Thyroid gland (tissue), 4 donors: Measurements from ENCODE around the gene LTV1.
"Not testable (repeated sequence)": the region's sequence is repeated elsewhere in the genome, so short reads cannot be mapped to it uniquely, and the experiment has no call there.

ENCODE experiments used
- POLR2A ChIP-seq, 2 donors: fragments of 450-650 bp; IDR thresholded peaks; one replicate each; pipeline ENCODE4 v1.6.1; 2017; ENCODE audit warnings: antibody characterized with exemption in 2 of 2, mild to moderate bottlenecking in 2 of 2, moderate library complexity in 1 of 2
- TF ChIP-seq, protein P1 (sequence below), 6 experiments: fragments of 200-600 bp in 3 of 6; fragments of 450-650 bp in 3 of 6; sonication (generic) in 3 of 6; IDR thresholded peaks; one replicate each; pipeline ENCODE4 v1.5.1; 2016 to 2019; ENCODE audit warnings: antibody characterized with exemption in 6 of 6, mild to moderate bottlenecking in 2 of 6, inconsistent platforms in 1 of 6, moderate library complexity in 1 of 6

DNA sequence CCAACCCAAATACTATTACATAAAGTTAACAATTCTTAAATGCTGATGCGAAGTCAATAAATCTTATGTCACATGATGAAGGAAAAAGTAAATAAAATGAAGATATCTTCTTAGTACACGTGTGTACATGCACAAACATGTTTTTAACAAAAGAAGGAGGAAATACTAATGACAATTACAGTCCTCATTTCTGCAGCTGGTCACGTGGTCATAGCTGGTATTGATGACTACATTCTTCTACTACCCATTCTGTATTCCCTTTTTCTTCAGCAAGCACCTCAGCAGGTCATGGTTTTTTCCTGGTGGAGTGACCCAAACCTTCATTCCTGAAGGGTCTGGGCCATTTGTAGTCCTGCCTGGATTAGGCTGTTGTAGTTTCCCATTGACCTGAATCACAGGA is 25.7 kb downstream of the LTV1 start:
- TF ChIP-seq, protein P1, sequence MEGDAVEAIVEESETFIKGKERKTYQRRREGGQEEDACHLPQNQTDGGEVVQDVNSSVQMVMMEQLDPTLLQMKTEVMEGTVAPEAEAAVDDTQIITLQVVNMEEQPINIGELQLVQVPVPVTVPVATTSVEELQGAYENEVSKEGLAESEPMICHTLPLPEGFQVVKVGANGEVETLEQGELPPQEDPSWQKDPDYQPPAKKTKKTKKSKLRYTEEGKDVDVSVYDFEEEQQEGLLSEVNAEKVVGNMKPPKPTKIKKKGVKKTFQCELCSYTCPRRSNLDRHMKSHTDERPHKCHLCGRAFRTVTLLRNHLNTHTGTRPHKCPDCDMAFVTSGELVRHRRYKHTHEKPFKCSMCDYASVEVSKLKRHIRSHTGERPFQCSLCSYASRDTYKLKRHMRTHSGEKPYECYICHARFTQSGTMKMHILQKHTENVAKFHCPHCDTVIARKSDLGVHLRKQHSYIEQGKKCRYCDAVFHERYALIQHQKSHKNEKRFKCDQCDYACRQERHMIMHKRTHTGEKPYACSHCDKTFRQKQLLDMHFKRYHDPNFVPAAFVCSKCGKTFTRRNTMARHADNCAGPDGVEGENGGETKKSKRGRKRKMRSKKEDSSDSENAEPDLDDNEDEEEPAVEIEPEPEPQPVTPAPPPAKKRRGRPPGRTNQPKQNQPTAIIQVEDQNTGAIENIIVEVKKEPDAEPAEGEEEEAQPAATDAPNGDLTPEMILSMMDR (IDR thresholded peaks at IDR 0.05): not testable (repeated sequence)
- not testable (repeated sequence) for TF ChIP-seq POLR2A (IDR thresholded peaks at IDR 0.05)
